ENCODE data around the gene SEZ6. TPM values are rescaled to one million over a fixed set of nuclear protein-coding genes. Genes with fewer than 3 reads are reported as not detected.
A peak's percentile ranks its signal among the peaks of the same experiment; 100 is the strongest.

Gene SEZ6
- total RNA-seq, 3 donors from 2014 or later (not counting 1 experiment from before 2014, with no cell fraction given) = 0.33 to 1.4 (median 0.97) TPM

DNA sequence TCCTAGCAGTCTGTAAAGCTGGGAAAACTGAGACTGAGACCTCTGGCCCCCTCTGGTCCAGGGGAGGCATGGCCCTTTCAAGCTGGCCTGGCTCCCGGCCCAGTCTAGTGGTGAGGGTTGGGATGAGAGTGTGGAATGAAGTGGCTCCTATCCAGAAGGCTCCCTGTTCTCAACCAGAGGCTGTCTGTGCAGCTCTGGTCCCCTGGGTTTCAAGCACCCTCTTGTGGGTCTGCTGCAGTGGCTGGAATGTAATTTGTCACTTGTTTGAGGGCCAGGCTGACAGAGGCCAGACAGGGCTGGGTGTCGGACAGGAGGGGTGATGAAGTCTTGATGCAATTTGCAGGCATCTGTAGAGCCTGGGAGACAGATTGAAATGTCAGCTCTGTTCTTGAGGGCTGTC, 32.4 kb downstream of the SEZ6 start:
- H3K36me3 Mint-ChIP-seq = no peaks in the 10 kb centered on the region
- no peaks in the 10 kb centered on the region for H3K36me3 ChIP-seq (ENCODE audit: control insufficient read depth, insufficient read depth, low read length)
- DNase-seq (no peak), ATAC-seq (no peak)
- no peaks in the 10 kb centered on the region for H3K27me3 ChIP-seq (ENCODE audit: control insufficient read depth, insufficient read depth, low read length)
- H3K4me1 ChIP-seq (ENCODE audit: control insufficient read depth, insufficient read depth, low read length) = no peaks in the 10 kb centered on the region
- 93% methylated on average over 2 of the region's 2 CpGs for WGBS (ENCODE audit: insufficient coverage)
- no peaks in the 10 kb centered on the region for H3K9me3 ChIP-seq (ENCODE audit: control insufficient read depth, insufficient read depth, low read length)
- H3K4me1 Mint-ChIP-seq = no peaks in the 10 kb centered on the region
- no peak overlapping the region for H3K4me3 Mint-ChIP-seq
- TF ChIP-seq, protein P1, sequence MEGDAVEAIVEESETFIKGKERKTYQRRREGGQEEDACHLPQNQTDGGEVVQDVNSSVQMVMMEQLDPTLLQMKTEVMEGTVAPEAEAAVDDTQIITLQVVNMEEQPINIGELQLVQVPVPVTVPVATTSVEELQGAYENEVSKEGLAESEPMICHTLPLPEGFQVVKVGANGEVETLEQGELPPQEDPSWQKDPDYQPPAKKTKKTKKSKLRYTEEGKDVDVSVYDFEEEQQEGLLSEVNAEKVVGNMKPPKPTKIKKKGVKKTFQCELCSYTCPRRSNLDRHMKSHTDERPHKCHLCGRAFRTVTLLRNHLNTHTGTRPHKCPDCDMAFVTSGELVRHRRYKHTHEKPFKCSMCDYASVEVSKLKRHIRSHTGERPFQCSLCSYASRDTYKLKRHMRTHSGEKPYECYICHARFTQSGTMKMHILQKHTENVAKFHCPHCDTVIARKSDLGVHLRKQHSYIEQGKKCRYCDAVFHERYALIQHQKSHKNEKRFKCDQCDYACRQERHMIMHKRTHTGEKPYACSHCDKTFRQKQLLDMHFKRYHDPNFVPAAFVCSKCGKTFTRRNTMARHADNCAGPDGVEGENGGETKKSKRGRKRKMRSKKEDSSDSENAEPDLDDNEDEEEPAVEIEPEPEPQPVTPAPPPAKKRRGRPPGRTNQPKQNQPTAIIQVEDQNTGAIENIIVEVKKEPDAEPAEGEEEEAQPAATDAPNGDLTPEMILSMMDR (IDR thresholded peaks at IDR 0.05) = no peak
- H3K27ac ChIP-seq (ENCODE audit: low read length) = no peak overlapping the region
- no peak overlapping the region for H3K4me3 ChIP-seq (ENCODE audit: low read length)
- H3K27ac Mint-ChIP-seq = no peak overlapping the region
- intact Hi-C loops (cut with micrococcal nuclease) = no loop called here
- peaks cover 0 to 3% of the 10 kb centered on the region in 2 donors for H3K27me3 Mint-ChIP-seq (ENCODE audit: low read depth in 2 of 2)
- H3K9me3 Mint-ChIP-seq = no peaks in the 10 kb centered on the region

DNA sequence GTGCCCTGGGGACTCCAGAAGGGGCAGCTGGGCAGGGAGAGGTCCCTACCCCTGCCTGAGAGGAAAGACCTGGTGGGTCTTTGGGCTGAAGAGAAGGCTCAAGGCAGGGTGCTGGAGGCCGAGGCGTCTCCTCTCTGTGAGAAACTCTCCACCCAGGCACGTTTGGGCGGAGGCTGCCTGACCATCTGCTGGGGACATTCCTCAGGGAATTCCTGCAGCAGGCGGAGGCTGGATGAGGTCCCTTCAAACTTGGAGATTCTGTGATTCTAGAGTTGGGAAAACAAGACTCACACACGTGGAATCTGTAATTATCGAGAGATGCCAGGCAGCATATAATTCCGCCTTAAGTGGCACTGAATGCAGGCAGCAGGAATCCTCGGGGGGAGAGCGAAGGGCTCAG, 33.4 kb downstream of the SEZ6 start:
- DNase-seq = no peak
- Histone ChIP-seq H3K4me1 (ENCODE audit: control insufficient read depth, insufficient read depth, low read length) (peaks cover 6% of the 10 kb centered on the region), H3K9me3 (ENCODE audit: control insufficient read depth, insufficient read depth, low read length) (no peaks in the 10 kb centered on the region), H3K4me3 (ENCODE audit: low read length) (no peak overlapping the region), H3K27me3 (ENCODE audit: control insufficient read depth, insufficient read depth, low read length) (no peaks in the 10 kb centered on the region), H3K27ac (ENCODE audit: low read length) (no peak overlapping the region), H3K36me3 (ENCODE audit: control insufficient read depth, insufficient read depth, low read length) (no peaks in the 10 kb centered on the region)
- Mint-ChIP-seq H3K4me1 (peaks cover 0 to under 1% of the 10 kb centered on the region in 2 donors), H3K9me3 (no peaks in the 10 kb centered on the region), H3K27me3 (ENCODE audit: low read depth in 2 of 2) (peaks cover 0 to 3% of the 10 kb centered on the region in 2 donors), H3K27ac (no peak overlapping the region), H3K36me3 (no peaks in the 10 kb centered on the region), H3K4me3 (no peak overlapping the region)
- no peak for ATAC-seq
- TF ChIP-seq, protein P1 (IDR thresholded peaks at IDR 0.05) = no peak
- intact Hi-C loops (cut with micrococcal nuclease) = no loop called here
- 88% methylated on average over 10 of the region's 10 CpGs for WGBS (ENCODE audit: insufficient coverage)

DNA sequence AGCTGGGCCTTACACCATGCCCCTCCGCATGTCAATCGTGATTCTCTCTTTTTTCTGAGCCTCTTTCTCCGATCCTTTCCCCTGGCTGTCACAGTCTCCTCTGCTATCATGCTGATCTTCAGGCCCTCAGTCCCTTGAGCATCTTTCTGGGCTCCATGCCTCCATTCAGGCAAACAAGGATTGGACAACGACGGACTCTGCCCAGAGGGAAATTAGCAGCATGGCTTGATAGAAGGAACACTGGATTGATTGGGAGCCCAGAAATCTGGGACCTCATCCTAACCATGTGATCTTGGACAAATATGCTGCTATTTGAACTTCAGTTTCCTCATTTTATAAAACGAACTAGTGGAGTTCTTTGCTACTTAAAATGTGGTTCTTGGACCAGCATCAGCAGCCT, 35.0 kb downstream of the SEZ6 start:
- no peak for DNase-seq
- Mint-ChIP-seq H3K27me3 (ENCODE audit: low read depth in 2 of 2) (peaks cover 0 to 3% of the 10 kb centered on the region in 2 donors), H3K9me3 (no peaks in the 10 kb centered on the region), H3K36me3 (no peaks in the 10 kb centered on the region), H3K4me1 (peaks cover 0 to 5% of the 10 kb centered on the region in 2 donors), H3K4me3 (no peak overlapping the region), H3K27ac (peak overlapping the region in 1 of 2 donors; percentile 1)
- TF ChIP-seq, protein P1 (IDR thresholded peaks at IDR 0.05) = no peak
- Histone ChIP-seq H3K36me3 (ENCODE audit: control insufficient read depth, insufficient read depth, low read length) (no peaks in the 10 kb centered on the region), H3K4me3 (ENCODE audit: low read length) (no peak overlapping the region), H3K9me3 (ENCODE audit: control insufficient read depth, insufficient read depth, low read length) (no peaks in the 10 kb centered on the region), H3K27ac (ENCODE audit: low read length) (no peak overlapping the region), H3K4me1 (ENCODE audit: control insufficient read depth, insufficient read depth, low read length) (peaks cover 10% of the 10 kb centered on the region), H3K27me3 (ENCODE audit: control insufficient read depth, insufficient read depth, low read length) (no peaks in the 10 kb centered on the region)
- 79% methylated on average over 6 of the region's 6 CpGs for WGBS (ENCODE audit: insufficient coverage)
- intact Hi-C loops (cut with micrococcal nuclease) = no loop called here
- ATAC-seq = no peak

DNA sequence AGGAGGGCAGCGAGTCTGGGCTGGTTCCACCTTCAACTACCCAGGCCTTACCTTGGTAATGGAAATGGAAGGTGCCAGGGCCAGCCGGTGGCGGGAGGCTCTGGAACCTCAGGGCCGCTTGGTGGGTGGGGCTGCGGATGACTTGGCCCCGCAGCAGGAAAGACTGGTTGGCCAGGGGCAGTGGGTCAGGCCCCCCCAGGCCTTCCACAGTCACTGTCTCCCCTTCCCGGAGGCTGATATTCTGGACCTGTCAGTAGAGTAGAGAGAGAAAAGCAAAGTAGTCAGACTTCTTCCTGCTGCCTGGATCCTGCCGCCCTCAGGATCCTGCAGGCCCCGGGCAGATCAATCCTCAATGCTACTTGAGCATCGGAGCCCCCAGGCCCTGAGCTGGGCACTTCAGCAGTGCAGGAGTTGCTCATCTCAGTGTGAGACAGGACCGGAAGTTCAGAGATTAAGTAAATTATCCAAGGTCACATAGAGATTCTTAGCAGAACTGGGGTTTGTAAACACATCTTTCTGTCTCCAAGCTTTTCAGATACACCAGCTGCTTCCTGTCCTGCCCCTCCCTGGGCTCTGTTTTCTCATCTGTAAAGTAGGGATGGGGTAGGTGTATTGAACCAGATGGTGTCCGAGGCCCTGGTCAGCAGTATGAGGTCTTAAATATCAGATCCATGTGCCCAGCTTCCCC, 36.0 kb downstream of the SEZ6 start:
- Mint-ChIP-seq H3K4me1 (peaks cover 0 to 5% of the 10 kb centered on the region in 2 donors), H3K27ac (peak overlapping the region in 1 of 2 donors; percentile 39), H3K4me3 (no peak overlapping the region), H3K9me3 (no peaks in the 10 kb centered on the region), H3K36me3 (no peaks in the 10 kb centered on the region), H3K27me3 (ENCODE audit: low read depth in 2 of 2) (peaks cover 0 to 3% of the 10 kb centered on the region in 2 donors)
- Histone ChIP-seq H3K4me3 (ENCODE audit: low read length) (no peak overlapping the region), H3K36me3 (ENCODE audit: control insufficient read depth, insufficient read depth, low read length) (no peaks in the 10 kb centered on the region), H3K4me1 (ENCODE audit: control insufficient read depth, insufficient read depth, low read length) (peaks cover 13% of the 10 kb centered on the region), H3K27me3 (ENCODE audit: control insufficient read depth, insufficient read depth, low read length) (no peaks in the 10 kb centered on the region), H3K9me3 (ENCODE audit: control insufficient read depth, insufficient read depth, low read length) (no peaks in the 10 kb centered on the region), H3K27ac (ENCODE audit: low read length) (no peak overlapping the region)
- no peak for ATAC-seq
- intact Hi-C loops (cut with micrococcal nuclease) = no loop called here
- 87% methylated on average over 10 of the region's 12 CpGs for WGBS (ENCODE audit: insufficient coverage)
- DNase-seq = no peak
- TF ChIP-seq, protein P1 (IDR thresholded peaks at IDR 0.05) = no peak
